ENCODE data around the gene CDV3. TPM values are rescaled to one million over a fixed set of nuclear protein-coding genes. Genes with fewer than 3 reads are reported as not detected.
"Not testable (repeated sequence)": the region's sequence is repeated elsewhere in the genome, so short reads cannot be mapped to it uniquely, and the experiment has no call there.

CDV3 gene
- total RNA-seq, 2 donors from 2014 or later, result 114 to 118 TPM

DNA sequence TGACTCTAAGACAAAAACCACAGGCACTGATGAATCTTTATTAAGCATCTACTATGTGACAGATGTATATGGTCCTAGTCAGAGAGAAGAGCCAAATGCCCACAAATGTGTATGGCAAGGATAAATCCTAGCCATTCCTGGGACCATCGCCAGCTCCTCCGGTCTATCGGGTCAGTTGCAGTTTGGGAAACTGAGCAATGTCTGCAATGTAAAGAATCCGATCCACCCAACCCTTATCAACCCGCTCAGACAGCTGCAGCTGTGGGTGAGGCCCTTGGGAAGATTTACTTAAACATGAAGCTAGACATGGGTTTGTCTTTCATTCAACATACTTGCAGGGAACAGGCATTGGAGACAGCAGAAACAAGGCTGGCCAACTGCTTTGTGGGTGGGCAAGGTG, 40.5 kb upstream of the CDV3 start:
- Histone ChIP-seq H3K9me3 (ENCODE audit: control insufficient read depth, low read length) (peaks cover 8% of the 10 kb centered on the region), H3K4me1 (ENCODE audit: control insufficient read depth, insufficient read depth, low read length) (peaks cover 5% of the 10 kb centered on the region), H3K9ac (ENCODE audit: extremely low read depth, low read length, poor library complexity, severe bottlenecking) (no peak overlapping the region), H3K36me3 (ENCODE audit: control insufficient read depth, insufficient read depth, low read length) (no peaks in the 10 kb centered on the region), H3K27ac (ENCODE audit: low read depth, low read length) (no peak overlapping the region), H3K4me3 (ENCODE audit: low read length) (no peak overlapping the region), H3K27me3 (ENCODE audit: control insufficient read depth, insufficient read depth, low read length, poor library complexity, severe bottlenecking) (no peaks in the 10 kb centered on the region)
- H3K36me3 Mint-ChIP-seq (ENCODE audit: low read depth), result no peaks in the 10 kb centered on the region
- no peak overlapping the region for H3K4me3 Mint-ChIP-seq
- H3K27ac Mint-ChIP-seq, result no peak overlapping the region
- WGBS, 2 experiments (ENCODE audit: insufficient coverage in 1 of 2, insufficient read length in 1 of 2), result 94 to 96% methylated on average over 5 of the region's 5 CpGs
- peaks cover 8% of the 10 kb centered on the region for H3K9me3 Mint-ChIP-seq
- peaks cover 3% of the 10 kb centered on the region for H3K4me1 Mint-ChIP-seq
- TF ChIP-seq, protein P1, sequence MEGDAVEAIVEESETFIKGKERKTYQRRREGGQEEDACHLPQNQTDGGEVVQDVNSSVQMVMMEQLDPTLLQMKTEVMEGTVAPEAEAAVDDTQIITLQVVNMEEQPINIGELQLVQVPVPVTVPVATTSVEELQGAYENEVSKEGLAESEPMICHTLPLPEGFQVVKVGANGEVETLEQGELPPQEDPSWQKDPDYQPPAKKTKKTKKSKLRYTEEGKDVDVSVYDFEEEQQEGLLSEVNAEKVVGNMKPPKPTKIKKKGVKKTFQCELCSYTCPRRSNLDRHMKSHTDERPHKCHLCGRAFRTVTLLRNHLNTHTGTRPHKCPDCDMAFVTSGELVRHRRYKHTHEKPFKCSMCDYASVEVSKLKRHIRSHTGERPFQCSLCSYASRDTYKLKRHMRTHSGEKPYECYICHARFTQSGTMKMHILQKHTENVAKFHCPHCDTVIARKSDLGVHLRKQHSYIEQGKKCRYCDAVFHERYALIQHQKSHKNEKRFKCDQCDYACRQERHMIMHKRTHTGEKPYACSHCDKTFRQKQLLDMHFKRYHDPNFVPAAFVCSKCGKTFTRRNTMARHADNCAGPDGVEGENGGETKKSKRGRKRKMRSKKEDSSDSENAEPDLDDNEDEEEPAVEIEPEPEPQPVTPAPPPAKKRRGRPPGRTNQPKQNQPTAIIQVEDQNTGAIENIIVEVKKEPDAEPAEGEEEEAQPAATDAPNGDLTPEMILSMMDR (conservative IDR thresholded peaks at IDR 0.05), result no peak
- no peaks in the 10 kb centered on the region for H3K27me3 Mint-ChIP-seq (ENCODE audit: insufficient read depth)
- no peak for DNase-seq

GRCh38 chr3:133535971-133536881, 37.3 kb upstream of the CDV3 start:
- Histone ChIP-seq H3K9me3 (ENCODE audit: control insufficient read depth, low read length) (no peaks in the 10 kb centered on the region), H3K9ac (ENCODE audit: extremely low read depth, low read length, poor library complexity, severe bottlenecking) (no peak overlapping the region), H3K36me3 (ENCODE audit: control insufficient read depth, insufficient read depth, low read length) (no peaks in the 10 kb centered on the region), H3K27ac (ENCODE audit: low read depth, low read length) (no peak overlapping the region), H3K4me1 (ENCODE audit: control insufficient read depth, insufficient read depth, low read length) (peaks cover 5% of the 10 kb centered on the region), H3K4me3 (ENCODE audit: low read length) (no peak overlapping the region), H3K27me3 (ENCODE audit: control insufficient read depth, insufficient read depth, low read length, poor library complexity, severe bottlenecking) (no peaks in the 10 kb centered on the region)
- 80% methylated on average over 1 of the region's 1 CpG; no CpG with 5 or more reads in 1 of the 2 experiments for WGBS, 2 experiments (ENCODE audit: insufficient coverage in 1 of 2, insufficient read length in 1 of 2)
- DNase-seq, result no peak
- Mint-ChIP-seq H3K4me3 (no peak overlapping the region), H3K27ac (no peak overlapping the region), H3K9me3 (no peaks in the 10 kb centered on the region), H3K27me3 (ENCODE audit: insufficient read depth) (no peaks in the 10 kb centered on the region), H3K4me1 (peaks cover 3% of the 10 kb centered on the region), H3K36me3 (ENCODE audit: low read depth) (no peaks in the 10 kb centered on the region)
- TF ChIP-seq, protein P1 (conservative IDR thresholded peaks at IDR 0.05), result no peak

DNA sequence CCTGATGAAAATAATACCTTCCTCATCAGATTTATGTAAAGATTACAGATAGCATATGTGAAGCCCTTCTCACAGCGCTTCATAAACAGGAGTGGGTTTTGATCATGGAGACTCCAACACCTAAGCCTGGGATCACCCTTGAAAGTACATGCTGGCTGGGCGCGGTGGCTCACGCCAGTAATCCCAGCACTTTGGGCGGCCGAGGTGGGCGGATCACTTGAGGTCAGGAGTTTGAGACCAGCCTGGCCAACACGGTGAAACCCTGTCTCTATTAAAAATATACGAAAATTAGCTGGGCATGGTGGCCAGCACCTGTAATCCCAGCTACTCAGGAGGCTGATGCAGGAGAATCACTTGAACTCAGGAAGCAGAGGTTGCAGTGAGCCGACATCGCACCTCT, 36.4 kb upstream of the CDV3 start:
- not testable (repeated sequence) for H3K27ac Mint-ChIP-seq

More for the DNA sequence above, 36.4 kb upstream of the CDV3 start:
- H3K9ac ChIP-seq (ENCODE audit: extremely low read depth, low read length, poor library complexity, severe bottlenecking); H3K9me3 ChIP-seq (ENCODE audit: control insufficient read depth, low read length); H3K4me3 Mint-ChIP-seq; H3K36me3 ChIP-seq (ENCODE audit: control insufficient read depth, insufficient read depth, low read length); H3K27me3 ChIP-seq (ENCODE audit: control insufficient read depth, insufficient read depth, low read length, poor library complexity, severe bottlenecking); H3K27ac ChIP-seq (ENCODE audit: low read depth, low read length); H3K4me1 ChIP-seq (ENCODE audit: control insufficient read depth, insufficient read depth, low read length); DNase-seq; H3K4me1 Mint-ChIP-seq; H3K4me3 ChIP-seq (ENCODE audit: low read length); H3K27me3 Mint-ChIP-seq (ENCODE audit: insufficient read depth); H3K9me3 Mint-ChIP-seq; H3K36me3 Mint-ChIP-seq (ENCODE audit: low read depth): not testable (repeated sequence)
- WGBS, 2 experiments (ENCODE audit: insufficient coverage in 1 of 2, insufficient read length in 1 of 2), result 91 to 94% methylated on average over 8 to 11 of the region's 11 CpGs
